Stimulated activated naive CD4-positive, alpha-beta T cell treated with Interleukin-2 at 50 U/mL for 16 hours (primary cell): ENCODE results near the gene MDFIC.

Experiments used
- DNase-seq: peaks from one replicate; lab custom pipeline; 2025; lab: John Stamatoyannopoulos, UW

Gene MDFIC

GRCh38 chr7:114928060-114928459, 6.2 kb downstream of the MDFIC start:
- DNase-seq: no peak

- DNase-seq: no peak
Observed at GRCh38 chr7:114929570-114929969, 7.7 kb downstream of the MDFIC start.

DNA sequence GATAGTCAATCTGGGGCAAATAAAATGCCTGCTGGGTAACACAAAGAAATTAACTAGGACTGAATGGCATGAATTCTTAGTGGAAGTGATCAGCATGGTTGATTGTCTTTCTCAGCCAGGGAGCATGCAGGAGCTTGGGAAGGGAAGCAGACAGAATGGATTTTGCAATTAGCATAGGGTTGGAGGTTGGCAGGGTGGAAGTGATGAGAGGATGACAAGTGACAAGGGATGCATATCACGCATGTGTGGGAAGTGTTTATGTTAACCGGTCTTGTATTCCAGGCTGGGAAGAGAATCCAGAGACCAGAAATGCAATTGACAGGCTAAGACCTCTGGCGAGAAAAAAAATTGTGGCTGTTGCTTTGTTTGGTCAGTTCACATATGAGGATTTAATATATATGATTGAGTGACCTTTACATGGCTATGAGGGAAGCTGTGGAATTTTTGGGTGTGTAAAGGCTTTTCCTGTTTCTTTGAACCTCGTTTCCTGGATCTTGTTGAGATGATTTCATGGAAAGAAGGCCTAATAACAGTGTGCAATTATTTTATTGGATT, 8.3 kb downstream of the MDFIC start:
- no peak for DNase-seq

DNA sequence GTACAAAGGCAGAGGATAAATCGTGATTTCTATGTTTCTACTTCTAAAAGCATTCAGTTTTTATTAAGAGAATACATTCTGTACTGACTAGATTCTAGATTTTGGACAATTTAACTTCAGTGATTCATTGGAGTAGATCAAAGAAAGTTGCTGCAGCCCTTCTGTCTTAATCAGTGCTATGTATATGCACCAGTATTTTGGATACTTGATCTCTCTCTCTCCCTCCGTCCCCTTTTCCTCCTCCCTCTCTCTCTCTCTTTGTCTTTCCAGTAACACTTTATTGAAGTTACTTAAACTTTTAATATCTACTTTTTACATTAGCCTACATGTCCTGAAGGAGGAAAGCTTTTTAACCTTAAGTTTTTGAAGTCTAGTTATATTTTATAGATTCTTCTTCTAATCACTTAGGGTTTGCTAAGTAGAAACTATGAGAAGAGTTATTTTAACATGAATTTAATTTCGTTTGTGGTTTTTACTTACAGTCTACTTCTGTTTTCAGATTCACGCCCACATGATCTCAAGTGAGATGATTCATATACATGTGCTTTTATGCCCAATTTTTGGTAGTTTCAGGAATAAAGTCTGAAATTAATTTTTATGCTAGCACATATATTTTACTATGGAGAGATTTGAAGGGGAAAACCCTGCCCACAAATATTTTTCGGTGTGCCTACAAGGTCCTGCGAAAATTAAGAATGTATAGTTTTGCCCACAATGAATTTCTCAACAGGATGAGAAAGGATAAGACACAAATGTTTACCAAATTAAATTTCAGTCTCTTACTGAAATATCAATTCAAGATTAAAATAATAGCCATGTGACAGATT, 9.1 kb downstream of the MDFIC start:
- no peak for DNase-seq

- peak; percentile 36 for DNase-seq
Observed at GRCh38 chr7:114931656-114932011, 9.7 kb downstream of the MDFIC start.

DNA sequence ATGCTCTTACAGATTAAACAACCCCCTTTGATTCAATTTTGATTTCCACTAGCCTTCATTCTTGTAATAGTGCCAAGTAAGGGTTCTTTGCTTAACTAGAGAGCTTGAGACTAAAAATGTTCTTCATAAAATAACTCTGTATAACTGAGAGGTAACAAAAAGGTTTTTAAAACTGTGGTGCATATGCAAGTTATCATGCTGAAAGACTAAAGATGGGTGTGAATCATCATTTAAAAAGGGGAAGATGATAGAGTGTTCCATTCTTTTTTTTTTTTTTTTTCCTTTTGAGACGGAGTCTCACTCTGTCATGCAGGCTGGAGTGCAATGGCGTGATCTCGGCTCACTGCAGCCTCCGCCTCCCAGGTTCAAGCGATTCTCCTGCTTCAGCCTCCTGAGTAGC, 11.1 kb downstream of the MDFIC start:
- no peak for DNase-seq

DNA sequence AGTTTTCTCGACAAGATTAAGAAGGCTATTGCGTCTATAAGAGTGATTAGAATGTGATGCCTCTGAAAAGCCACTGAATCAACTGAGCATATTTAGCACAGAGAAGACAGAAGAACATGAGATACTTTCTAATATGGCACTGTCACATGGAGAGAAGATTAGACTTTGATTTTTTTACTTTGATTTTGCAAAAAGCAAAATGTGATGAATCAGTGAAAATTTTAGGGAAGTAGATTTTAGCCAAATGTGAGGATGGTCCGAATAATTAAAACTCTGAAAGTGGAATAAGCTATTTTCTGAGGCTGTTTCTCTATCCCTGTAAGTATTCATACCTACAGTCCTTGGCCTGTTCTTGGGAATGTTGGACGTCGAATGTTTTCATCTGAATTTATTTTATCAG, 11.8 kb downstream of the MDFIC start:
- no peak for DNase-seq

DNA sequence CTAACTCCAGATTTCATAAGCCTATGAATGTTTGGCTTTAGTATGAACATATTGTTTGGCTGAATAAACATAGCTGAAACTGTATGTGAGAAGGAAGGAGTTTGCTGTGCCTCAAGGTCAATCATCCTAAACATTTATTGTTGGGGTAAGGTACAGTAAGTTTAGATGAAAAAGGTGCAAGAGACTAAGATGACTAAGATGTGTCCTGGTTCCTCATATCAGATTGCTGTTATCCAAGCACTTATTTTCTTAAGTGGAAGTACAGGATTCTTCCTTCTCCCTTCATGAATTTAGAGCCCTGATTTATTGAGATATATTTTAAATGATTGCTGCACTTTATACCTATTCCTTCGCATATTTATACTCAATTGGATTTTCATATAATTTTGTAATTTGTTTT, 12.2 kb downstream of the MDFIC start:
- no peak for DNase-seq

DNA sequence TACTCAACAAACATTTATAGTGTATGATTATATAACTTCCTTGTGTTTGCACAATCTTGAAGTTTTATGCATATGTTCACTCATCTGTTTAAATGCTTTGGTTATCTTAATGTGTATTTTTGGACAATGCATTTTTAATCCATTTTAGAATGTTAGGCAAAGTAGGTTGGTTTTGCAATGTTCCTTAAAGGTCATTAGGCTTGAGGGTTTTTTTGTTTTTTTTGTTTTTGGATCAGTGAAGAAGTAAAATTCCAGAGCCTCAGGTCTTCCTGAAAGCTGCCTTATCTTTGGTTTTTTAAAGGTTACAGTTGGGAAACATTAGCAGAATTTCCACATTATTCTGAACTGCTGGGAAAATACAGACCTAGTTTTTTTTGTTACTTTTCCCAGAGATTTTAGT, 12.8 kb downstream of the MDFIC start:
- no peak for DNase-seq

GRCh38 chr7:114936471-114936870, 14.6 kb downstream of the MDFIC start:
- no peak for DNase-seq

- no peak for DNase-seq
Observed at GRCh38 chr7:114937446-114937845, 15.6 kb downstream of the MDFIC start.

- no peak for DNase-seq
Observed at GRCh38 chr7:114938785-114939184, 16.9 kb downstream of the MDFIC start.

DNA sequence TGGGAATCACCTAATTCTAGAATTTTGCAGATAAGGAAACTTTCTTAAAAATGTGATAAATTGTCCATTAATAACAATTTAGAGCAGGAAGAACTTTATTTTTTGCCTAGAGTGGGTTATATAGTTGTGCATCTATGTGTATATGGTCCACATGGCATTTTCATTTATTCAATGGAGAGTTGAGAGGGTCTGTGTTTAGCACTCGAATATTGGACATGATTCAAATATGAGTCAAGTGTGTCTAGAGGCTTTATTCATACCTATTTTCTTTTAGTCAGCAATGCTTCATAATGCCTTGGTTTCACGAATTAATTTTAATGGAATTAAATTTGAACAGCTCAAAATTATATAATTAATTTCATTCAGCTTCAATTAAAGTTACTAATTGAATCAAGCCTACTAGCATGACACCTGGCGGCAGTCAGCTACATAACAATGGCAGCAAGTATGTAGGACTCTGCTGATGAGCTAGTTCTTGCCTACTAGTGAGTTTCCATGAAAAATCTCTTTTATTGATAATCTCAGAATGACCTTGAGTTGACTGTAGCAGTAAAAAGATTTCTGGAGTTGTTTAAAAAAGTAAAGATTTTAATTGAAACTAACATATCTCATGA, 17.7 kb downstream of the MDFIC start:
- peak; percentile 17 for DNase-seq

DNA sequence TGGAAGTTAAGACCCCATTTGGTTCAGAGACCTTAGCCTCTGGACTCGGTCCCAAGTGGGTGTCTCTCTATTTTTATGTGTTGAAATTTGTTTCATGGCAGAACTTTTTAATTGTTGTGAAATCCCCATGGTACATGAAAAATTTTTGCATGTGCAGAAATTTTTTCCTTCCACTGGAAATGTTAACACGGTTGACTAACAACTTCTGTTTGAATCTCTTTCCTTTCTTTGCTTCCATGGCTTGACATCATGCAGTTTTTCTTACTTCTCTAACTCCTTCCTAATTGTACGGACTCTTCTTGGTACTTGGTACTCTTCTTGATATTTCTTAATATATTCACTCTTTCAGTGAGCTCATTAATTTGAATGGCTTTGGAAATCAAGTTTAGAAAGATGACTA, 18.3 kb downstream of the MDFIC start:
- DNase-seq: no peak

DNA sequence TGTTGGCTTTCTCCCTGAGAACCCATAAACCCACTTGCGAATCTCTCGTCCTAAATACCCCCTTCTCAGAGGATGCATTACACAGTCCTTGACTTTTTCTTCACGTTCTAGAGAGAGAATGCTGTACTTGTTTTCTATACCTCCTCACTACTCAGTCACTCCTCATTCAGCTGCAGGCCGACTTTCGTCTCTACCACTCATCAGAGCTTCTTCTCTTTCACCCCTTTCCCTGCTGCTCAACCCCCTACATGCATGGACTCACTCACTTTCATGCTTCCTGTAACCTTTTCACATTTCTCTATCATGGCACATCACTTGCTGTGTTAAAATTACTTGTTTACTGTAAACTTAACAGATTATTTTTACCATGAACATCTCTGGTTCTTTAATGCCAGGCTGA, 19.8 kb downstream of the MDFIC start:
- DNase-seq: no peak

DNA sequence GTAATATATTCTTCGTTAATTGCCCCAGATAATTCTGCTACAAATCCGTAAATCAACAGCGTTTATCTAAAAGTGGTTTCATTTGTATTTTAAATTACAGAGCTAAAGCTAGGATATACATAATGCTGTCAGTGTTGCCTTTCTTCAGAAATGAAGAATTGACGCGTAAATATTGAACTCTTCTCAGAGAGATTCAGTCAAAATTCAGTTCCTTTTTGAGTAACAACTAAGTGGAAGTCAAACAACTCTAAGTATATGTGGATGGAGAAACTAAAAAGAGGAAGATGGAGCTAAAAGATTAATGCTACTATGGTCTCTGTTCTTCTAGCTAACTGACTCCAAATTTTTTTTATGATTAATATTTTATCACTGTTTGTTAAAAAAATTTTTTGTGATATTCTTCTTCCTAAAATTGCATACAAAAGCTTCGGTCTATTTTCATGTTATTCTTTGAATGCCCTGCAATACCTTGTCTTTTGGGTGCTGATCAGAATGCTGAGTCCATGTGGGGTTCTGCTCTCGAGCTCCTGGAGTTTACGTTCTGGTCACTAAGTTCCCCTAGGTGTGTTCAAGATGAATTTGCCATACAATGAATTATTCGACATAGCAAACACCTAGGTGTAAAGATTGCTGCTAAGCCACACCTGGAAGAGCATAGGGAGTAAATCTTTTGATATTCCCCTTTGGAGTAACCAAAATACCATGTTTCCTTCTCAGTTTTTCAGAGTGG, 20.7 kb downstream of the MDFIC start:
- no peak for DNase-seq

DNA sequence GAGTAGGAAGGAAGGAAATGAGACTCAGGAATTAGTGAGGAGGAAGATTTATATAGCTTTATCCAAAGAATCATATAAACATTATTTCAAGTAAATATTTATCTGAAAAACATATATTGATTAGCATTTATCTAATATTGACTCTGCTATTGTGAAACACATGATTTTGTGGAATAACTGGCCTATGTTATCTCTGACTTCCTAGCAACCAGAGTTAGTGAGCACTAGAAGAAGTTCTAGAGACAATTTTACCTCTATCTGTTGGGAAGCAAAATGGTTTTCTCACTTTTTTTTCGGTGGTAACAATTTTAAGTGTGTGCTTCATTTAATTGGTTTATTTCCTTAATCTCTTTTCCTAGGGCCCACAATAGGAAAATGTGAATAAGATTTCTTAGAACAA, 21.6 kb downstream of the MDFIC start:
- DNase-seq: no peak

DNA sequence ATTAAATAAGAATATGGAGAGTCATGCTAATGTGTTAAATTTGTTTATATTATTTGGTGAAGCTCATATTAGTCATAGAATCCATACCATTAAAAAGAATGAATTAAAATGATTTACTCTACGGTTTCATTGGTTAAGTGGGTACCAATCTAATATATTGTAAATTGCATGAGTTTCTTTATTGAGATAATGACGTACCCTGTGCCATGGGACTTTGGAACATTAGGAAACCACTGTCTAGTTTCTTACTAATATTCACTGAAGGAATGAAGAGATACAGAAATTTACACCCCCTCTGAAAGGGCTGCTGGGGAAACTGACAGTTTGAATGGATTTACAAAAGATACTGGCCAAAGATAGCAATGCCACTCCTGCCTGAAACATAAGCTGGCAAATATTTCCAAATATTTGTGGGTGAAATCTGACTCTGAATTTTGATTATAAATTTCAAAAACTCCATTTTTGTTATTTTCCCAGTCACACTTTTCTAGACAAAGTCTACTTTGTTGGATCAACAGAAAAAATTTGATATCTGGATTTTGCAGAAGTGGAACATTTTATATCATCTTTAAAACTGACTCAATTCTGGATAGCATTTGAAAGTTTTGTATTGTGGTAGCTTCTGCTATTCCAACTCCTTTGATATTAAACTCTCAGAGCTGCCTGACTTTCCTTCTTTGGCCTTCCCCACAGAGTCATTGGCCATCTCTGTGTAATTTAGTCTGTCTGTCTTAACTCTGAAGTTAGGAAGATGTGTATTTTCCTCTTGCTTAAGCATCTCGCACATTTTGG, 22.3 kb downstream of the MDFIC start:
- no peak for DNase-seq

DNA sequence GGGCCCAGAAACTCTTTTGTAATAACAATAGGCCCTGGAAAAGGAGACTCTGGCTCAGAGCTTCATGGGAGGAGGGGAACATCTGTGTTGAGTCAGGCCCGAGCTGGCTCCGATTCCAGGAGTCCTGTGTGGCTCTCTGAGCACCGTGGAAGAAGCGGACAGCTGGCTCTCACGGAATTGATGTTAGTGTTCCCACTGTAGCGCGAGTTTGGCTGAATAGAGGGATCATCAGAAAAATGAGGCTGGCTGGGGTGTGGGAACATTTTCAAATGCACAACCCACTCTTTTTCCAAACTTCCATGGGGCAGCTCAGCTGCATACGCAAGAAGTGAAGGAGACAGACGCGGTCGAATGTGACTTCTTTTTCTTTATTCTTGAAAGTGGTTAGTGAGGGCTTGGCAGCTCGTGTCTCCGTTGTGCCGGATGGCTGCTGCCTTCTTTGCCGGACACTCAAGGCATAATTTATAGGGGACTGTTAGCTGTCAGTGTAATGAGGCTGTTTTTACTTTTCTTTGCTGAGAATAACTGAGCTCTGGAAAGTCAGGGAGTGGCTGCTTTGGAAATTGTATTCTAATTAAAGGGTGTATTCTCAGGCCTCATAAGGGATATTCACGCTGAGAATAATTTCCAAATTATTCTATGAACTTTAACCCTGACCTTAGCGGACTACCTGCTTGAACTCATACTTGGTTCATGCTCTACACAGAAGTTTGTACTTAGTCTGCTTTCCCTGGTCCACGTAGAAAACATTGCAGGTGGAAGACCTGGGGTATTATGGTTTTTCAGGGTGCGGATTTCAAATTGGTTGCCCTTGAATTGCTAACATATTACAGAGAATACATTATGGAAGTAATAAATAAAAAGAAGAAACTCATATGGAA, 23.1 kb downstream of the MDFIC start:
- no peak for DNase-seq

DNA sequence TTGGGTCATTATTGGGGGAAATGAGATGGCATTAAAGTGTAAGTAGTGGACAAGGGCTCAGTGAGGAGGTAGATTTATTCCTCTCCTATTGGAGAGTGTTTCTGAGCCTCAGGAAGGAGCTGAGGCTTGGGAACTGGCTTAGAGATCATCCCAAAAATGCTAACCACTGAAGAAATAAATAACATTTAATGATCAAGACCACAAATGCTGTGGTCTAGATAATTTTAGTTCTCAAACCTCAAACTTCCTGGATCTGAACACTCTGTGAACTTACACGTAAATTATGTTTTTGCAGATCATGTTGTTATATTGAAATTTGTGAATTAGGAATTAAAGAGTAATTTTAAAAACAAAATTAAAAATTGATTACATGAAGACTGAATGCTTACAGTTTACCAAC, 27.3 kb downstream of the MDFIC start:
- DNase-seq: no peak

GRCh38 chr7:114952296-114952695, 30.4 kb downstream of the MDFIC start:
- no peak for DNase-seq
